ENCODE data around the gene STARD9. TPM values are rescaled to one million over a fixed set of nuclear protein-coding genes. Genes with fewer than 3 reads are reported as not detected.

STARD9 gene
- total RNA-seq, 1 donor from 2014 or later: 41.8 TPM

DNA sequence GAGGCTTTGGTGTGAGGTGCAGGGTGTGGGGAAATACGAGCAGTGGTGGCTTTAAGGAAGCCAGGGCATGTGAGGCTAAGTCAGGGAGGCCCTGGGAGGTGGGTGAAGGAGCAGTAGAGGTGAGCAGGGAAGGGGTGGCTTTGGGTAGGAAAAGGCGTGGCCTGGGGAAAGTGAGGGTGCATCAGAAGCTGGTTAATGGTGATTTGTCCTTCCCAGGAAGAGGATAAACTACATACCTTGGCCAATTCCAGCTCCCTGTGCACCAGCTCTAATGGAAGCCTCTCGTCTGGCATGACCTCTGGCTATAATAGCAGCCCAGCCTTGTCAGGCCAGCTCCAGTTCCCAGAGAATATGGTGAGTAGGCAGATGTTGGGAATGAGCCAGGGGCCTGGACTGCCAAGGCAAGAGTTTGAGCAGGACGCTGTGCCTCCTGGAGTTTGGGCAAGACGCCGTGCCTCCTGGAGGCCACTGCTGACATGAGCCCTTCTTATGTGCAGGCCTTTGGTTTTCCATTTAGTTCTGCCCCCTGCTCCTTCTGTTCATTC is 120.2 kb downstream of the STARD9 start:
- no peak for DNase-seq

DNA sequence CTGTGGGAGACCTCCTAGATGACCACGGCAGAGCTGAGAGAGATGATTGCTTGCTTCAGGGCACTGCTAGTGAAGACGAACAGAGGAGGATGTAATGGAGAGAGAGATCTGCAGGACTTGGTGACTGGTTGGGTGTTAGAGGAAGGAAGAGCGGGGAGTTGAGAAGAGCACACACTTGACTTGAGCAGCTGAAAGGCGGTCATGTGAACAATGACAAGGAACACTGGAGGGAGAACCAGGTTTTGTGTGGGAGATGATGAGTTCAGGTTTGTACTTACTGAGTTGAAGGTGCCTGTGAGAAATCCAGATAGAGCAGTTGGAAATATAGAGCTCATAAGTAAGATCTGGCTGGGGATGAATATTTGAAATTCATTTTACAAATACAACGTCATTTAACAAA is 121.2 kb downstream of the STARD9 start:
- DNase-seq: no peak

DNA sequence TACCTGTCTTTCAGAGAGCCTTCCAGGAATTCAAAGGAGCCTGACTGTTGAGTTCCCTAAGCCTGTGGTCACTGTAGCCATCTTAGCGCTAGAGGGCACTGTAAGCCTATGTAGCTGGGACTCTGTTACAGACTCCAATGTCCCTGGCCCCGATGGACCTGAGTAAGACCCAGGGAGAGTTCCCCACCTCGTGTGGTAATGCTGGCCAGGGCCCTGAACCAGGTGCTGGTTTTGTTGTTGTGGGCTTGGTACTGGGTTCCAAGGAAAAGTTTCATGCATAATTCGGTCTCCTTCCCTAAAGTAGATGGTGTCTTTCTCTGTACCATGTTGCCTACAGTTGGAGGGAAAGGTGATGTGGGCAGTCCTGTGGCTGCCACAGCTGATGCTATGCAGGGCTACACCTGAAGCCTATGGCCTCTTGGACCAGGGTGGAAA is 129.1 kb downstream of the STARD9 start:
- no peak for DNase-seq

DNA sequence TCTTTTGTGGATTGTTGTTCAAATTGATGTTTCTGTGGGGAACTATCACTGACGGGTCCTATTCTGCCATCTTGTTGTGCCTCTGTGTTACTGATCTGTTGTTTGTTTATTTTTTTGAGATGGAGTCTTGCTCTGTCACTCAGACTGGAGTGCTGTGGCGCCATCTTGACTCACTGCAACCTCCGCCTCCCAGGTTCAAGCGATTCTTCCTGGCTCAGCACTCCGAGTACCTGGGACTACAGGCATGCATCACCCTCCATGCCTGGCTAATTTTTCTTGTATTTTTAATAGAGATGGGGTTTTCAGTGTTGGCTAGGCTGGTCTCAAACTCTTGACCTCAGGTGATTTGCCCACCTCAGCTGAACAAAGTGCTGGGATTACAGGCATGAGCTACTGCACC is 129.9 kb downstream of the STARD9 start:
- no peak for DNase-seq

DNA sequence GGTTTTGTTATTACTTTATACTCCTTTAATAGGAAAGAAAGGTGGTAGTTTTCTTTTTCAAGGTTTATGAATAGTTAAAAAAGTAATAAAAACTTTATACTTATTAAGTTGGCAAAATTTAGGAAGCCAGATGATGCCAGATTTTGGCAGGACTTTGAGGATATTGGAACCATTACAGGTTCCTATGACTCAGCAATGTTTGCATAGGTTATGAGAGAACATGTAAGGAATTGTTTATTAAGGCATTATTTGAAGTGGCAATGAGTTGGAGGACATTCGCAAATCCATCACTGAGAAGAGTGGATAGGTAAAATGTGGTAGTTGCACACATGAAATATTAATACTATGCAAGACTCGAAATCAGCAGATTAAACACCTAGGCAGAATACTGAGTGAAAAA is 131.7 kb downstream of the STARD9 start:
- DNase-seq: no peak

DNA sequence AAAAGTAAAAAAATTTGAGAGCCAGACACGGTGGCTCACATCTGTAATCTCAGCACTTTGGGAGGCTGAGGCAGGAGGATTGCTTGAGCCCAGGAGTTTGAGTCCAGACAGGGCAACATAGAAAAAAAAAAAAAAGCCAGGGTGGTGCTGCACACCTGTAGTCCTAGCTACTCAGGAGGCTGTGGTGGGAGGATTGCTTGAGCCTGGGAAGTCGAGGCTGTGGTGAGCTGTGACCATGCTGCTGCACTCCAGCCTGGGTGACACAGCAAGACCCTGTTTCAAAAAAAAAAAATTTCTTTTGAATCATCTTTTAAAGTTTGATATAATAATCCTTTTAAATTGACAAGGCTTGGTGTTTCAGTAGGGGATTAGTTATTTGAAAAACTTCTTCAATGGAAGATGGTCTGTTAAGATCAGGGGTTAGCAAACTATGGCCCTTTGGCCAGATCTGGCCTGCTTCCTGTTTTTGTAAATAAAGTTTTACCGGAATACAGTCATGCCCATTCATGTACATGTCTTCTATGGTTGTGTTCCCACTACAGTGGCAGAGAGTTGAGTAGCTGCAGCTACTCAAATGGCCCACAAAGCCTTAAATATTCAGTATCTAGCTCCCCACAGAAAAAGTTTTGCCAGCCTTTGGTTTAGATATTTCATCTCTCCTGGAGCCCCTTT is 132.6 kb downstream of the STARD9 start:
- DNase-seq: no peak

DNA sequence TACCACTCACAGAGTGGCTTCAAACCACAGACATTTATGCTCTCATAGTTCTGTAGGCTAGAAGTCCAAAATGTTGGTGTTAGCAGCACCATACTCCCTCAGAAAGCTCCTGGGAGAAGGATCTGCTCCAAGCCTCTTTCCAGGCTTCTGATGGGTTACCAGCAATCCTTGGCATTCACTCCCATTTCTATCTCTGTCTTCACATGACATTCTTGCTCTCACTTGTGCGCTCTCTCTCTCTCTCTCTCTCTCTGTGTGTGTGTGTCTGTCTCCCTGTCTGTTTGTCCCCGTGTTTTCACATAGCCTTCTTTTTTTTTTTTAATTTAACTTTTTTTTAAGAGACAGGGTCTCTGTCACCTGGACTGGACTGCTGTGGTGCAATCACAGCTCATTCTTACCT is 135.3 kb downstream of the STARD9 start:
- DNase-seq: no peak

DNA sequence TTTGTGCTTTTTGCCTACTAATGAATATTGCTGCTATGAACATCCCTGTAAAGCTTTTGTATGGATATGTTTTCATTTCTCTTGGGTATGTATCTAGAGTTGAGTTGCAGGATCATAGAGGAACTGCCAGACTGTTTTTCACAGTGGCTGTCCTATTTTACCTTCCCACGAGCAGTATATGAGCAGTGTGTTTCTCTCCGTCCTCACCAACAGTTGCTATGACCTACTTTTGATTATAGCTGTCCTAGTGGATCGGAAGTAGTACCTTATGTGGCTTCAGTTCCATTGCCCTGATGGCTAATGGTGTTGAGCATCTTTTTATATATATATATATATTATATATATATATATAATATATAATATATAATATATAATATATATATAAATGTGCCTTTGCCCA is 136.3 kb downstream of the STARD9 start:
- no peak for DNase-seq

DNA sequence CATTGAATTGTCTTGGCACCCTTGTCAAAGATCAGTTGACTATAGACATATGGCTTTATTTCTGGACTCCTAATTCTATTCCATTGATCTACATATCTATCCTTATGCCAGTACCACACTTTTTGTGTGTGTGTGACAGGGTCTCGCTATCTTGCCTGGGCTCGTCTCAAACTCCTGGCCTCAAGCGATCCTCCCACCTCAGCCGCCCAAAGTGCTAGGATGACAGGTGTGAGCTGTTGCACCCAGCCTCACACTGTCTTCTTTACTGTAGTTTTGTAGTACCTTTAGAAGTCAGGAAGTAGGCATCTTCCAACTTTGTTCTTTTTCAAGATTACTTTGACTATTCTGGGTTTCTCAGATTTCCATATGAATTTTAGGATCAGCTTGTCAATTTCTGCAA is 137.2 kb downstream of the STARD9 start:
- no peak for DNase-seq

DNA sequence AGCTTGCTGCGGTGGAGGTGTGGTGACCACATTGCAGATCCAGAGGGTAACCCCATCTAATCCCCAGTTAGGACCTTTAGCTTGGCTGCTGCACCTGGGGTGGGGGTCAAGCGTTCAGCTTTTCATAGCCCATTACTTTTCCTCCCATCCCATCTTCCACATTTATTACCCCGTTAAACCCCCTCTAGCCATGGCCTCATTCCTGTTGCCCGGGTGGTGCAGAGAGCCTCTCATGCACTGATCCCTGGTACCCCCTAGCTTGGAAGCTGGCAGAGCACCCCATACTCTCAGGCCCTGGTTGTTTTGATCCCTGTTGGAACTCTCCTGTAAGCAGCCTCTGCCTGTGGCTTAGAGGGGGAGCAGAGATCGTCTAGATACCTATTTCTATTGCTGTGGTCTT is 140.7 kb downstream of the STARD9 start:
- no peak for DNase-seq

DNA sequence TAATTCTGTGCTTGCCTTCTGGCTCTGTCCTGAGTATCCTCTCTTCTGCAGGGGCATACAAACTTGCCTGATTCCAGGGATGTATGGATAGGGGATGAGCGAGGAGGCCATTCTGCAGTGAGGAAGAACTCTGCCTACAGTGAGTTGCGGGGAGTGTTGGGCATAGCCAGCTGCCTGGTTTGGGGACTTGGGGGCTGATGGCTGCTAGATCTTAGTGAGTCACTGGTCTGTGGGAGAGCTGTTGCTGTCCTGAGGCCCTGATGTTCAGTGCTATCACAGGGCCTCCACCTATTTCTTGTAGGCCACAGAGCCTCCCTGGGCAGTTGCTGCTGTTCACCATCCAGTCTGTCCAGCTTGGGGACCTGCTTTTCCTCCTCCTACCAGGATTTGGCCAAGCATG is 141.2 kb downstream of the STARD9 start:
- DNase-seq: no peak

DNA sequence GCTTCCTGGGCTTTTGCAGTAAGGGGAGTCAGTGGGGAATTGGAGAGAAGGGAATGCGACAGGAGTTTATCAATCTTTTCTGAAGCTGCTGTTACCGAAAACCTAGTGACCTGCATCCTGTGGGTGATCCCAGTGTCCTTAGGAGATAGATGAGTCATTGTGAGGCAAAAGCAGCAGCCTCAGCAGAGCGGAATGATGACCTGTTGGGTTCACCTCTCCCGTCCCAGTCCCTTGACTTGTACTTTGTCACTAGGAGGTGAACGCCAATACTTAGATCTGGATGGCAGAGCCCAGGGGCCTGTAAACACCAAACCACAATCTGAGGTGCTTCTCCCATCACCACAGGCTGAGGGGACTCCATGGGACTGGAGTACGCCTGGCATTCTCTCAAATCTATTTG is 143.6 kb downstream of the STARD9 start:
- no peak for DNase-seq

DNA sequence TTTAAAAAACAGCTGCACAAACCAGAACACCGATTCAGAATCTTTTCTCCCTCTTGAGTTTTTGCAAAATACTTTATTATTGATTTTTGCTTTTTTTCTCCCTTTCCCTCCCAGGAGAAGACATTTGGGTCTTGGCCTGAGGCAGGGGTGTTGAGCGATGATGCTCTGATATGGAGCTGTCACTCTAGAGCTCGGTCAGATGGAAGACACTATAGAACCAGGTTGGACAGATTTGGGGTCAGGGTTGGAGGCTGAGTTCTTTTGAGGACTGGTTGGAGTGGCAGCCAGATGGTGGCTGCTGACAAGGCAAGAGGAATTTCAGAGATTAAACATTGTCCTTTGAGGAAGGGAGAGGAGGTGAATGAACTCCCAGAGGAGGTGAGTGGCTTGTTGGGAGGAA is 144.7 kb downstream of the STARD9 start:
- DNase-seq: no peak

DNA sequence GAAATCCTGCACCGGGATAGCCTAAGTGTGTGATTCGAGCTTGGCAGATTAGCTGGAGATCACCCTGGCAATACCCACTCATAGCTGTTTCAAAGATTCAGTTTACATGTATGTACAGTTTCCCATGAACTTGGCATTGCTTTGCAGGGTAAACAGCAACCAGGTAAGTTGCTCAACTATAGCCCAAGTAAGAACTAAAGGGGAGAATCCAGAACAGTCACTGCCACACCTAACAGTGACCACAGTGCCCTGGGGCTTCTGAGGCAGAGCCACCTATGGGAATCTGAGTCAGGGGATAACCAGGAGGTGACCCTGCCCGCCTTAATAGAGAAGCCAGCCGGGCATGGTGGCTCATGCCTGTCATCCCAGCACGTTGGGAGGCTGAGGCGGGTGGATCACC is 145.6 kb downstream of the STARD9 start:
- no peak for DNase-seq

DNA sequence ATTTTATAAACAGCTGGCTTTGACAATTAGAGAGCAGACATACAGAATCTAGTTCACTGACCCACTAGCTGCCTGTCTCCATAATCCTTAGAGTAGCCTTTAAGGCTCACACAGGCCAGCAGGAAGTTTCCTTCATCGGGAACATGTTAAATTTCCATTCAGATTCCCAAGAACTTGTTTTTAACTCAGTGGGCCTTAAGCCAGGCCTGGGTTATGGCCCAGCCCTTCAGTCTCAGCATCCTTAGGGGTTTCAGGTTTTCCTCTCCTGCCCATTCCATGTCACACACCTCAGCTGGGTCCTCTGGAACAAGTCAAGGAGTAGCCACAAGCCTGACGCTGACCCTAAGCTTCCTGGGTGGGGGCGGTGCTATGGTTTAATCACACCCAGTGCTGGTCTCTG is 146.5 kb downstream of the STARD9 start:
- DNase-seq: no peak

DNA sequence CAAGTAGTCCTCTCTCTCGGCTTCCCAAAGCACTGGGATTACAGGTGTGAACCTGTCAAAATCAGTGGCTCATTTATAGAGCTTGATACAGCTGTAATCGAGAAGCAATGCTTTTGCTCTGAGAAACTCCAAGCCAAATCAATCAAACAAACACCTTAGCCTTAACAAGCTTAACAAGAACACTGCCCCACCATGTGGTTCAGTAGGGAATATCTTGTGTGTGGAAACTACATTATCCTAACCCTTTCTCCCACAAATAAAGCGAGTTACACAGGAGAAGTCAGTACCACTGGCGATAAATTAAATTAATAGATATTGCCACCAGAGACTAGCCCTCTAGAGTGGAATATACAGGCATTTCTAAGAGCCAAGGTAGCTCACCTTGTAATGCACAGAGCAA is 147.7 kb downstream of the STARD9 start:
- no peak for DNase-seq

DNA sequence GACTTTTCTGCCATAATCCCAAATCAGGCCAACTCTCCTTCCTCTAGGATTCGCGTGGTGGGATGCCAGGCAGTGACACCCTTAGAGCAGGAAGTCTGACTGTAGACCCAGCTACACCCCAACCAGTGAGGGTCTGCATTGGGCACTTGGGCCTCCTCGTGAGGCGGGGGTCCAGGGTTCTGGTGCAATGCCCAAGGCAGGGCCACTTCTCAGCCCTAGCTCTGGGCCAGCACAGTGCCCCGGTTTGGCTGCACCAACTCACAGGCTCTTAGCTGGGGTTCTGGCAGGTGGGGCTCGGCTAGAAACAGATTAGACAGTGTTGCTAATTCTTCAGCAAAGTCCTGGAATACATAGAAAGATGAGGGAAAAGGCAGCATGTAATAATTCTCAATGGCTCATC is 148.9 kb downstream of the STARD9 start:
- no peak for DNase-seq

DNA sequence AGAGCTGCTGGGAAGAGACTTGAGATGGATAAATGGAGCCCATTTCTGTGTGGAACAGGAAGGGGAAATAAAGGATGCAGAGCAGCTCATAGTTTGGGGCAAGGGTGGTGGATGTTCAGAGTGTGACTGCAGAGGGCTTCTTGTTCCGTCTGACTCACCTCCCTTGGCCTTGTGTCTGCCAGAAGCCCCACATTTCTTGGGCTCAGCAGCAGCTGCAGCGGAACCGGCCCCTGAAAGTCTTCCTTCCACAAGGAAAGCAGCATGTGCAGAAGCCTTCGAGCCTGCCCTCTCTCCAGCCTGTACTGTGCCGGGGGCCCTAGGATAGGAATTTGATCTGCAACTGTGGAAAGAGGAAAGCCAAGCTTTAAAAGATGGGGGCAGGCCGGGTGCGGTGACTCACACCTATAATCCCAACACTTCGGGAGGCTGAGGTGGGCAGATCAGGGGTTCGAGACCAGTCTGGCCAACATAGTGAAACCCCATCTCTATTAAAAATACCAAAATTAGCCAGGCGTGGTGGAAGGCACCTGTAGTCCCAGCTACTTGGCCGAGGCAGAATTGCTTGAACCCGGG is 150.0 kb downstream of the STARD9 start:
- no peak for DNase-seq

DNA sequence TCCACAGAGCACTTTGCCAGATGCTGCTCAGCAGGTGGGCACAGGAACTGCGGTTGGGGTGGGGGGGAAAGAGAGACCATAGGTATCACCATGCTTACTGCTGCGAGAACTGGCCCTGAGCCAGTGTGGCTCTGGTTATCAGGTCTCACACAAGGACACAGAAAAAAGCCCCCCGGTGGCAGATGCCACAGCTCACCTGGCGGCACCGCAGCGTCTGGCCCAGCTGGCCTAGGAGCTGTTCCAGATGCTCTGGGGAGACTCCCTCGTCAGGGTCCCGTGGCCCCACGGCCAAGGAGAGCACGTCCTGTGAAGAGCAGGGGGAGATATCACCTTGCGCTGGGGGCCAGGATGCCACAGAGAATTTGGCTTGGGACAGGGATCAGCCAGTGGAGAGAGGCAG is 150.7 kb downstream of the STARD9 start:
- no peak for DNase-seq

DNA sequence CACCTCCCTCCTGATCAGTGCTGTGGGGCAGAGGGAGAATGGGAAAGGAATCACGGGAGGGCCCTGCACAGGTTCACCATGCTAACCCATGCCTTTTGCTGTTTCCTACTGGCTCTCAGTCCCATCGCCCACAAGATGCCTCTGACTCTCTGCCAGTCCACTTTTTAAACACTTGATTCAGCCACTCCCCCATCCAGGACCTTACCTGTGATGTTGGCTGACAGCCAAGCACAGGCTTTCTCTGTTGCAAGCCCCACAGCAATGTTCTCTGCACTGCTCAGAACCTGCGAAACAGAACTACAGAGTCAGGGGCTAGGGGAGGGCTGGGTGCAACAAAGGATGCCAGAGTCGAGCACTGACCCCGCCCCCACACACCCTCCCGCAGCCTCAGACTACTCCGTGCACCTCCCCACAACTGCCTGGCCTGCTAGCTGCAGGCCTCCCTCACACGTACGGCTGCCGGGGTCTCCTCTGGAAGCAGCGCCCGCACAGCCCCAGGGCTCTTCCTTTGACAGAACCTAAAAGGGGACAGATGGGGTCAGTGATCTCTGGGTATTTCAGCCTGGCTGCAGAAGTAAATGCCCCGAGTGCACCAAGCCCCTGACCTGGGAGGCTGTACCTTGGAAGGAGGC is 152.5 kb downstream of the STARD9 start:
- no peak for DNase-seq

DNA sequence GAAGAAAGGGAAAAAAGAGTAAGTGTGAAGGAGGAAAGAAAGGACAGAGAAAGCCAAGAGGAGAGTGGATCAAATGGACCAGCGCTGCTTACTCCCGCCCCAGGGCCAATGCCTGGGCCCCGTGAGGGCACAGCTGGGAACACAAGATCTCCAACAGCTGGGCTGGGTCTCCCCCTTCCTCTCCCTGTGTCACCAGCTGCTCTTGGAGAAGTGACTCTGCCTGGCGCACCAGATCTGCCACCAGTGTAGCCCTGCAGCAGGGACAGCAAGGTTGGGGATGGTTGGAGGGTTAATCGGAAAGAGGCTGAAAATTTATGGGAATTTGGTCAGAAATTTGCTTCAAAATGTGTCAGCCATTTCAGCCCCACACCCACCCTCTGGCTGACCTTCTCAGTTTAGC is 153.2 kb downstream of the STARD9 start:
- no peak for DNase-seq

DNA sequence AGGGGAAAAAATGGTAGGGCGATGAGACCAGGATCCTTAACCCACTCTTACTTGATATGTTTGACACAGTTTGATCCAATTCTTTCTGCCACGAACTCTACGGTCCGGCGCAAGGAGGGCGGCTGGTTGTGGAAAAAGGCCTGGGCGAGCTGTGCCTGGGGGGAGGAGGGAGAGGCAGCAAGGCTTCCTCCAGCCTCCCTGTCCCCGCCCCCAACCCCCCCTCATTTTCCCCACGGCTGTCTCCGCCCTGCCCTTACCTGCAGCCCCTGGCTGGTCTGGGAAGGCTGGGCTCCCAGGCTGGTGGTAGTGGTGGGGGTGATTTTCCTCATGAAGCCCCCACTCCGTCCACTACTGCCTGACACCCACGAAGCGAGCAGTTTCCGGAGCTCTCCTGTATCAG is 153.6 kb downstream of the STARD9 start:
- no peak for DNase-seq

DNA sequence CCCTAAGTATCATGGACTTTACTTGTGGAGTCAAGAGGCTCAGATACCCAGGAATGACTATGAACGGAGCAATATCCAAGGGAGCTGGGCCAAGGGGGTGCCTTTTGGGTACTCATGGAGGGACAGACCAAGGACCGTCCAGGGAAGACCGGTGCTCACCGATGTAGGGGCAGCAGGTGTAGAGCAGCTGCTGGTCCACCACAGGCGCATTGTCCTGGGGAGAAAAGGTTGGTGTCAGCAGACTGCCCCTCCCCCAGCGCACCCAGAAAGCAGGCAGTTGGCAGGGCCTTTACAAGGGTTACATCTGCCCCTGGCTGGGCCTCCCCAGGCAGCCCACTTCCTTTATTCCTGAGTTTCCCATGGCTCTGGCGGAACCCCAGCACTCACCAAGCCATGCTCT is 154.0 kb downstream of the STARD9 start:
- no peak for DNase-seq

DNA sequence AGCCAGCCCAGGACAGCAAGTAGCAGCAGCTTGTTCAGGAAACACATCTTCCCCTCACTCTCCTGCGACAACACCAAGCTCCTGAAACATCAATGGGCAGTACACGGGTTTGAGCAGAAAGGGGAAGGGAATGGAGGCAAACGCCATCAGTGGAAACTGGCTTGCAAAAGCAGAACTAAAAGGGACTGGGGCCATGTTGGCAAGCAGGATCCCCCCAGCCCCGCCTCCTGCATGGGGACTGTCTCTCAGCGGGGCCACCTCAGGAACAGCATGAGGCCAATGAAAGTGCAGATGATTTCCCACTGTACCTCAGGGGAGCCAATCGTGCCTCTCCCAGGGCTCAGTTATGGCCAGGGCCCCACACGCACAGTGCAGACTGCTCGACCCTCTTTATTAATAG is 154.7 kb downstream of the STARD9 start:
- no peak for DNase-seq

Measured in skin of body (tissue), 2 donors.